ES-I3 (cell line): ENCODE results near the gene MARF1.

Experiments
- H3K36me3 ChIP-seq: 2 replicates; pipeline ENCODE4 v1.6.1; 2013; ENCODE audit warnings: mild to moderate bottlenecking, low read length, control low read depth, moderate library complexity; ENCODE audit not compliant: insufficient read depth
- H3K4me1 ChIP-seq: 2 replicates; pipeline ENCODE4 v1.6.1; 2013; ENCODE audit warnings: mild to moderate bottlenecking, control low read depth, low read length; ENCODE audit not compliant: insufficient read depth
- H3K9ac ChIP-seq: 2 replicates; pipeline ENCODE4 v1.6.1; 2013; ENCODE audit warnings: low read depth, mild to moderate bottlenecking, low read length, moderate library complexity
- H3K9me3 ChIP-seq: 2 replicates; pipeline ENCODE4 v1.6.1; 2013; ENCODE audit warnings: mild to moderate bottlenecking, low read length, moderate library complexity; ENCODE audit not compliant: control insufficient read depth, insufficient read depth

MARF1 gene

DNA sequence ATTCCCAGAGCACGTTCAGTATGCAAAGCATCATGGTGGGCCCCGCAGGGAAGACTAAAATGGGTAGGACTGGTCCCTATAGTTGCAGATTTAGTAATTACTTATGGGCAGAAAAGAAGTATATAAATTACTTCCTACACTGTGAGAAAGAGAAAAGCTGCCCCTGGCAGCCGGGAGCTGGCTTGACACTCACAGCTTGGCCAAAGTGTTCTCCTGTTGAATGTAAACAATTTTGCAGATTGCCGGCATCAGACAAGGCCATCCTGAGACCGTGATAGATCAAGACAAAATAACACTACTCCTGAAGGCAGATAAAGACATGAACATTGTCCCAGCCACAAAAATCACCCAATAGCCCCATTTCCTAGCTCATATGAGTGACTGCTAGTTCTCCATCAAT is 98.5 kb downstream of the MARF1 start:
- no peaks in the 10 kb centered on the region; the same call in 1 of the 2 replicates for H3K9me3 ChIP-seq
- H3K4me1 ChIP-seq, result peaks cover 14% of the 10 kb centered on the region; the same call in 1 of the 2 replicates
- H3K36me3 ChIP-seq, result no peaks in the 10 kb centered on the region
- no peak overlapping the region for H3K9ac ChIP-seq
